NCI-H187 treated with DMSO at 0.1 percent for 48 hours (cell line): Measurements from ENCODE around the gene ASCL2.

Source experiments
- DNase-seq: peaks from one replicate; lab custom pipeline; 2025; lab: John Stamatoyannopoulos, UW

Gene ASCL2

GRCh38 chr11:2308713-2309112 lies 38.3 kb upstream of the ASCL2 start:
- no peak for DNase-seq

GRCh38 chr11:2307501-2308331 lies 37.3 kb upstream of the ASCL2 start:
- DNase-seq, result no peak

GRCh38 chr11:2306877-2307500 lies 36.6 kb upstream of the ASCL2 start:
- no peak for DNase-seq

GRCh38 chr11:2306452-2306823 lies 36.0 kb upstream of the ASCL2 start:
- no peak for DNase-seq

GRCh38 chr11:2305788-2306451 lies 35.5 kb upstream of the ASCL2 start:
- no peak for DNase-seq

GRCh38 chr11:2305140-2305778 lies 34.9 kb upstream of the ASCL2 start:
- DNase-seq, result no peak

GRCh38 chr11:2304506-2305139 lies 34.2 kb upstream of the ASCL2 start:
- no peak for DNase-seq

- DNase-seq, result no peak
These were observed 33.5 kb upstream of the ASCL2 start for GRCh38 chr11:2303627-2304505.

- DNase-seq, result no peak
These were observed 32.7 kb upstream of the ASCL2 start for GRCh38 chr11:2302896-2303626.

- DNase-seq, result no peak
These were observed 32.0 kb upstream of the ASCL2 start for GRCh38 chr11:2302306-2302895.

GRCh38 chr11:2301631-2302305 lies 31.4 kb upstream of the ASCL2 start, which contains the start of the genes C11orf21 and TSPAN32:
Gene C11orf21, minus strand, starts transcription at chr11:2301918. Its CDS starts 110 bp downstream, at chr11:2301808.
Gene TSPAN32, plus strand, starts transcription at chr11:2302013. Its CDS starts 137 bp downstream, at chr11:2302150.
- DNase-seq, result no peak

- DNase-seq, result no peak
These were observed 30.7 kb upstream of the ASCL2 start for GRCh38 chr11:2300936-2301630.

- no peak for DNase-seq
These were observed 30.0 kb upstream of the ASCL2 start for GRCh38 chr11:2300290-2300935.

GRCh38 chr11:2299773-2300172 lies 29.4 kb upstream of the ASCL2 start:
- DNase-seq, result no peak

GRCh38 chr11:2298795-2299761 lies 28.7 kb upstream of the ASCL2 start:
- no peak for DNase-seq

GRCh38 chr11:2298131-2298794 lies 27.9 kb upstream of the ASCL2 start:
- DNase-seq, result no peak
